ENCODE results near the gene MATCAP1.
A peak's percentile ranks its signal among the peaks of the same experiment; 100 is the strongest.

Gene MATCAP1

DNA sequence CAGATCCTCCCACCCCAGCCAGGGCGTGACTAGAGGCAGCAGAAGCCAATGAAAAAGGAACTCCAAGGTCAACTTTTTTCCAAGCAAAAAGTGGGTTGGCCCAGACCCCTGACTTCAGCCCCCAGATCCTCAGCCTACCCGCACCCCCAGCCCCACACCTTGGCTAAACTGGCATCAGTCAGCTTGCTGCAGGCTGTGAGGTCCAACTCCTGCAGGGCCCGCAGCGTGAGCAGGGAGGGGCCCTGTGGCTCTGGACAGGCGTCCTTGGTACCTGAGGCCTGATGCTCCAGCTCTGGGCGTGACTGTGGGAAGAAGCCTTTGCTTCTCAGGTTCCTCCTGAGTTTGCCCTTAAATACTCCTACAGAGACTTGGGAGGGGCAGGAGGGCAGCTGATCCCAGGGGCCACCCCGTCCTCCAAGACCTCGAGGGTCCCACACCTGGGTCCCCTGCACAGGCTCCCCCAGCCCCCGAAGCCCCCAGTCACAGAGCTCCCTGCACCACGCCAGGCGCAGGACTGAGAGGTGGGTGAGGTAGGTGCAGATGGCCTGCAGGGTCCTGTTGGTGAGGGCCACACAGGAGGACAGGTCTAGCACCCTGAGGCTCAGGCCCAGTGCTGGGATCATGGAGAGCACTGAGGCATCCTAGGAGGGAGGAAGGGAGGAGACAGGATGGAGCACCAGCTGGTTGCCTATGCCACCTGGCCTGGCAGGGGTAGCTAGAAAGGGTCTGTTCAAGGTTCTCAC lies 24.6 kb upstream of the MATCAP1 start:
- DNase-seq (ENCODE audit: low read depth in 2 of 2, low spot score in 1 of 2): no peak

DNA sequence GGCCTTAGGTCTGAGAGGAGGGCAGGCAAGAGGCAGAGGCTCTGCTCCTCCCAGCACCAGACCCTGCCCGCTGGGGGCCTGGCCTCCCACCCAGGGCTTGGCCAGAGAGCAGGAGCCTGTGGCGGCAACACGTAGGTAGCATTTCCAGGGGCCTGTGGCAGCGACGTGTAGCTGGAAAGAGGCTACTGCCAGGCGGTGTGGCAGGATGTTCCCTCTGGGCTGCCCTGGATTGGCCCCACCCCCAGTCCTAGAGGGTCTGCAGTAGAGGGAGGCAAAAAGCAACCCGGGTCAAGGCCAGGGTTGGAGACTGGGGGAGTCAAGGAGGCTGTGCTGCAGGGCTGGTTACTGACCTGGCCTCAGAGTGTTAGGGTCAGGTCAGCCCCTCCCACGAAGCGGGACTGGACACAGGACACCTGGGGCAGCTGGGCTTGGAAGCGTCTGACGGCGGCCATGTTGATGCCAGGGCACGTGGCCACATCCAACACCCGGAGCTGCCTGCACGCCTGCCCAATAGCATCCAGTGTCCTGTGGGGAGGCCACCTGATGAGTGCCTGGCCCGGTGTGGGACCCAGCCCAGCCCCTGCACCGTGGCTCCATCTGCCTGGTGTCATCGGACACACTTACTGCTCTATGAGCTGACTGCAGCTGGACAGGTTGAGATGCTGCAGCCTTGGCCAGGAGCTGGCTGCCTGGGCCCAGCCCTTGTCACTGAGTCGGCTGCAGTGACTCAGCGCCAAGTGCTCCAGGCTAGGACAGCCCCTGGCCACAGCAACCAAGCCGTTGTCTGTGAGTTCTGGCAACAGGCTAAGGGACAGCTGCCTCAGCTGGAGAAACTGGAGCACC lies 23.7 kb upstream of the MATCAP1 start:
- DNase-seq (ENCODE audit: low read depth in 2 of 2, low spot score in 1 of 2): no peak

DNA sequence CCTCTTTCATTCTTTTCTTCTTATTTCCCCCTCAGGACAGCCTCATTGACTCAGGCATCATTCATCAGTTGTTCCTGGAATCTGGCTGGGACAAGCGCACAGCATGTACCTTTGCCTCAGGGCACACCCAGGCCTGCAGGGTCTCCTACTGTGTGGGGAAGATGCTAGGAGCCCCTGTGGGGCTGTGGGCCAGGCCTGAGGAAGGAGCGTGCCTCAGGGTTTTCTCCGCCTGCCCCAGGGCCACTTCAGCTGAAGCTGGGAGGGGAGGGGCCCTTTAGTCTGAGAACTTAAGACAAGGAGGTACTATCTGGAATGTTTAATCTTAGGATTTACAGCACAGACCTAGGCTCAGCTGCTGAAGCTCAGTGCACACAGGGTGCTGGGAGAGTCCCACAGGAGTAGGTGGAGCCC lies 23.1 kb upstream of the MATCAP1 start:
- no peak for DNase-seq (ENCODE audit: low read depth in 2 of 2, low spot score in 1 of 2)

DNA sequence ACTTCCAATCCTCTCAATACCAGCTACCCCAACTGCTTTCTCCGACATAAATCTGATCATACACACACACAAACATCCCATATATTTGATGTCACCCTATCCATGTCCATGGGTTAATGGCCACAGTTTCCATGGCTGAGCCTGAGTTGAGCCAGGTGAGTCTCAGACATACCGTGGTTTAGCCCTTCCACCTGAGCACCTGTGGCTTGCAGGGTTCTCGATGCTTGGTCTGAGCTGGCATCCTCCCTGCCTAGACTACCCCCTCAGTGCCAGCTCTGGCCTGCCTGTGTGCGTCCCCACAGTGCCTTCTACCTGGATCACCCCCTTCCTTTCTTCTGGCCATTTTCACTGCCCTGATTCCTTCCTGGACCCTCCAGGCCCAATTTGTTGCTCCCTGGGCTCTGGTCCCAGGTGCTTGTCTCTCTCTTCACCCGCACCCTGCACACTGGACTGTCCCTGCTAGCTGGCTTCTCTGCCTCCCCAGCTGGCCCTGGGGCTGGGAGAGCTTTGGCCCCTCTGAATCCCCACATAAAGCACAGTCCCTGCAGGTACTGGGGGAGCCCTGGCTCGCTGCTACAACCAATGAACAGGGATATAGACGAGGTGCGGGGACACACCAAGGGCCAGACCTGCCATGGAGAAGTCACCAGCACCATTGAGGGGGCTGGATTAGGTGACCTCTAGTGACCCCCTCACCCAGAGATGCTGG lies 22.5 kb upstream of the MATCAP1 start:
- no peak for DNase-seq (ENCODE audit: low read depth in 2 of 2, low spot score in 1 of 2)

DNA sequence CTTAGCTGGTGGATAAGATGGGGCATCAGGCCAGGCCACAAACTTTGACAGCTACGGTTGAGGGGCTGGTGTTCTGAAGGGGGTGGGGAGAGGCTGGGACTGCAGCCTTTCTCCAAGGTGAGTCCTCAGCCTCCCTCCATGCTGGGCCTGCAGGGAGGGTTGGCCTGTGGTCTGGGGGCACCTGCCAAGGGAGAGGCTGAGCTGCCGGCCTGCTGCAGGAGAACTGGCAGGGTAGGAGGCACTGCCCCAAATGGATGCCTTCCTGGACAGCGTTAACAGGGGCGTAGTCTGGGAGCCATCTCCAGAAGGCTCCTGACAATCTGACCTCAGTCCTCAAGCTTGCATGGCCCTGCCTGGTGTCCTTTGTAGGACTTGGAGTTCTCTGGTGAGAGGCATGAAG lies 20.3 kb upstream of the MATCAP1 start:
- DNase-seq (ENCODE audit: low read depth in 2 of 2, low spot score in 1 of 2): no peak

DNA sequence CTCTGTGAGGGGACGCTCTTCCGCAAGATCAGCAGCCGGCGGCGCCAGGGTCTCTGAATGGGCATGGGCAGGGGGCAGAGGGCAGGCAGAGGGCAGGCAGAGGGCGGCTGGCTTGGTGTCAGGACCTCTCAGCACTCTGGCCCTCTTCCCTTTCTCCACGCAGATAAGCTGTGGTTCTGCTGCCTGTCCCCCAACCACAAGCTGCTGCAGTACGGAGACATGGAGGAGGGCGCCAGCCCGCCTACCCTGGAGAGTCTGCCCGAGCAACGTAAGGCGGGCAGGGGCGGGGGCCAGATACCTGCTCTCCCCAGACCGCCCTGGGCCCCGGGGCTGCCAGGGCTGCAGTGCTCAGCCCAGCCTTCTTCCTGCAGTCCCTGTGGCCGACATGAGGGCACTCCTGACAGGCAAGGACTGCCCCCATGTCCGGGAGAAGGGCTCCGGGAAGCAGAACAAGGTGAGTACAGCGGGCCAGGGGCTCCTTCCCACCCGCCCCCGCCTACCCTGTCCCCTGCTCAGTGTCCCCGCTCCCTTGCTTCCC lies 19.3 kb upstream of the MATCAP1 start:
- DNase-seq (ENCODE audit: low read depth in 2 of 2, low spot score in 1 of 2): no peak

DNA sequence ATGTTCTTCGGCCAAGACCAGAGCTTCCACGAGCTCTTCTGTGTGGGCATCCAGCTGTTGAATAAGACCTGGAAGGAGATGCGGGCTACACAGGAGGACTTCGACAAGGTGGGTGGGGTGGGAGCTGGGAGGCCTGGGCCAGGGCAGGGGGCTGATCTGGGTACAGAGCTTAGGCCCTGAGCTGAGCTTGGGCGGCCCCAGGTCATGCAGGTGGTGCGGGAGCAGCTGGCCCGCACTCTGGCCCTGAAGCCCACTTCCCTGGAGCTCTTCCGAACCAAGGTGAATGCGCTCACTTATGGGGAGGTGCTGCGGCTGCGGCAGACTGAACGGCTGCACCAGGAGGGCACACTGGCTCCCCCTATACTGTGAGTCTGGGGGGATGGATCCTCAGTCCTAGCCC lies 18.7 kb upstream of the MATCAP1 start:
- no peak for DNase-seq (ENCODE audit: low read depth in 2 of 2, low spot score in 1 of 2)

DNA sequence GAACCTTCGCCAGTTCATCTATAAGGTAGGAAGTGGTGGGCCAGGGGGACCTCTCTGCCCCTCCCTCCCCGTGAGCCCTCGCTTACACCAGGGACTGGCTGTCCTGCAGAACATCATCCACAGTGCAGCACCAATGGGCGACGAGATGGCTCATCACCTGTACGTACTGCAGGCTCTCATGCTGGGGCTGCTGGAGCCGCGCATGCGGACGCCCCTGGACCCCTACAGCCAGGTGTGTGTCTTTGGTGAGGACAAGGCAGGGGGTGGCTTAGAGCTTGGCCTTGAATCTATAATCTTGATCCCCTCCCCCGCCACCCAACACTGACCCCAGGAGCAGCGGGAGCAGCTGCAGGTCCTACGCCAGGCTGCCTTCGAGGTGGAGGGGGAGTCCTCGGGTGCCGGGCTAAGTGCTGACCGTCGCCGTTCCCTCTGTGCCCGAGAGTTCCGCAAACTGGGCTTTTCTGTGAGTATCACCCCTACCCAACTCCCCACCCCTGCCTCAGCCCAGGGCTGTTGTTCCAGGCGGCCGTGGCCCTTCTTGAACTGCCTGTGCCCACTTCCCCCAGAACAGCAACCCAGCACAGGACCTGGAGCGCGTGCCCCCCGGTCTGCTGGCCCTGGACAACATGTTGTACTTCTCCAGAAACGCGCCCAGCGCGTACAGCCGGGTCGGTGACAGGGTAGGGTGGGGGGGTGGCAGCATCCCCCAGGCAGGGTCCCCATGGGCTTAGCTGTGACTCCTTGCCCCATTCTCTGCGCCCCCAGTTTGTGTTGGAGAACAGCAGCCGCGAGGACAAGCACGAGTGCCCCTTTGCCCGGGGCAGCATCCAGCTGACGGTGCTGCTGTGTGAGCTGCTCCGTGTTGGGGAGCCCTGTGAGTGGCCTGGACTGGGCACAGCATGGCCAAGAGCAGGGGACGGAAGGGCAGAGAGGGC lies 17.9 kb upstream of the MATCAP1 start:
- DNase-seq (ENCODE audit: low read depth in 2 of 2, low spot score in 1 of 2): no peak

DNA sequence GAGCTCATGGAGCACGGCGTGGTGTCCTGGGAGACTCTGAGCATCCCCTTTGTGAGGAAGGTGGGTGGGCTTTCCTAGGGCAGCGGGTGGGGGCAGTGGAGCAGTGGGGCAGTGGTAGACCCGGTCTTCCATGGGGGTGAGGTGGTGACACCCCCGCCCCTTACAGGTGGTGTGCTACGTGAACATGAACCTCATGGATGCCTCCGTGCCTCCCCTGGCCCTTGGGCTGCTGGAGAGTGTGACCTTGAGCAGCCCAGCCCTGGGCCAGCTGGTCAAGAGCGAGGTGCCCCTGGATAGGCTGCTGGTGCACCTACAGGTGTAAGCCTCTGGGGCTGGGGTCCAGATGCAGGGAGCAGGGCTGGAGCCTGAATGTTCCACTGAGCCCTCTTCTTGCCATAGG lies 16.7 kb upstream of the MATCAP1 start:
- no peak for DNase-seq (ENCODE audit: low read depth in 2 of 2, low spot score in 1 of 2)

DNA sequence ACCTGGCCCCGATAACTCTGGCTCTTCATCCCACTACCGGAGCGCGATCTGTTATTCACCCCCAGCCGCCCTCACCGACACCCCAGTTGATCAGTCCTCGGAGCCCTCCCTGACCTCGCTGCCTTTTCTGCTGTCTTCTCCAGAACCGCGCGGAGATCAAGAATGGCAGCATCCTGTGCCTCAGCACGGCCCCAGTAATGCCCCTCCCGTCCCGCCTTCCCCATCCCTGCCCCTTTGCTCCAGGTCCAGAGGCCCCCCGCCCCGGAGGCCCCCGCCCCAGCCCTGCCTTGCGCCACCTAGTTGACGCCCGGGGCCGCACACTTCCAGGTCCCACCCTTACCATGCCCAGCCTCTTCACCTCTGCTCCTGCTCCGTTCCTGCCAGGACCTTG lies 16.0 kb upstream of the MATCAP1 start:
- DNase-seq (ENCODE audit: low read depth in 2 of 2, low spot score in 1 of 2): no peak

DNA sequence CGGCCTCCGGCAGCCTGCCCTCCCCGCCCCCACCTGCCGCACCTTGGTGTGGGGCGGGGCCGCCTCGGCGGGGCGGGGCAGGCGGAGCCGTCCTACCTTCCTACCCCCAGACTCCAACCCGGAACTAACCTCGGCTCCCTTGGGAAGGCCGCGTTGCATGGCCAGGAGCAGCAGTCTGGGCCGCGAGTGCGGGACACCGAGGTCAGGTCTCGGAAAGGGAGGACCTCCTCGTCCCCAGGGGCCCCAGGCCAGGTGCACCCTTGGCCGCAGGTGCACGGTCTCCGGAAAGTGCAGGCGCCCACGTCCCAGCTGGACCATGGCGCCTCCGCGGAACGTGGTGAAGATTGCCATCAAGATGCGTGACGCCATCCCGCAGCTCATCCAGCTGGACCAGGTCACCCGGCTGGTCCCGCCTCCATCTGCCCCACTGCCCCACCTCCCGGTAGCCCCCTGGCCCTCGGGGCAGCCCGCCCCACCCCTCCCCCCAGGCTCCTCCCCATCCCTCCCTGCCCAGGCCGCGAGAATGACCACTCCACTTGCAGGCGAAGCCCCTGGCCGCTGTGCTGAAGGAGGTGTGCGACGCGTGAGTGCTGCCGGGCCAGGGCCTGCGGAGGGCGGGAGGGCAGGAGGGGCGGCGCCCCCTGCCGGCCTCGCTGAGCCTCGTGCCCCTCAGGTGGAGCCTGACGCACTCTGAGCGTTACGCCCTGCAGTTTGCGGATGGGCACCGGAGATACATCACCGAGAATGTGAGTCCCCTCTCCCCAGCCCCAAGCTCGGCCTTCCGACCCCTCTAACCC lies 15.4 kb upstream of the MATCAP1 start, which contains the start of gene ELMO3:
ELMO3 (plus strand) TSS at position 121 of the 797 bp plus-strand sequence; CDS start at position 317, 196 bp downstream.
- no peak for DNase-seq (ENCODE audit: low read depth in 2 of 2, low spot score in 1 of 2)

DNA sequence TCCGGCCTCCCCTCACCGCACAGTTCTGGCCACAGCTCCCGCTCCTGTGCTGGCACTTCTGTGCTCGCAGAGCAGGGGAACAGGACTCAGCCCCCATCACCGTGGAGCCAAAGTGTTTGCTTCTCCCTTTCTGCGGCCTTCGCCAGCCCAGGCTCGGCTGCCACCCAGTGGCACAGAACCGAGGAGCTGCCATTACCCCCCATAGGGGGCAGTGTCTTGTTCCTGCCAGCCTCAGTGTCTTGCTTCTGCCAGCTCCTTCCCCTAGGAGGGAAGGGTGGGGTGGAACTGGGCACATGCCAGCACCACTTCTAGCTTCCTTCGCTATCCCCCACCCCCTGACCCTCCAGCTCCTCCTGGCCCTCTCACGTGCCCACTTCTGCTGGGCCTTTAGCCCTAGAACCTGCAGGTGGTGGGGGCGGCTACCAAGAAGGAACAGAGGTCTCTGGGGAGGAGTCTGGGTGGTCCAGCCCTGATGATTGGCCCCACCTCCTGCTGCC lies 14.5 kb upstream of the MATCAP1 start:
- no peak for DNase-seq (ENCODE audit: low read depth in 2 of 2, low spot score in 1 of 2)

DNA sequence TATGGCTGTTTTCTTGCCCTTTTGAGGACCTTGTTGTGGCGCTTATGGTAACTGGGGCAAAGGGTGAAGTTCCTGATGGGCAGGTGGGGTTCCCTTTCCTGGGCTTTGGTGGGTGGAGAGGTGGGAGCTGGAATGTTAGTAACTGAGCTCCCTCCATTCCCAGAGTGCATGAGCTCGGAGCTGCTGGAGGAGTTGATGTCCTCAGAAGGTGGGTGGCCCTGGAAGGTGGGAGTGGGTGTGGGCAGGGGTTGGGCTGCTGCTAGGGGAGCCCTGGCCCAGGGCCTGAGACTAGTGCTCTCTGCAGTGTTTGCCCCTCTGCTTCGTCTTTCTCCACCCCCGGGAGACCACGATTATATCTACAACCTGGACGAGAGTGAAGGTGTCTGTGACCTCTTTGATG lies 13.9 kb upstream of the MATCAP1 start:
- no peak for DNase-seq (ENCODE audit: low read depth in 2 of 2, low spot score in 1 of 2)

DNA sequence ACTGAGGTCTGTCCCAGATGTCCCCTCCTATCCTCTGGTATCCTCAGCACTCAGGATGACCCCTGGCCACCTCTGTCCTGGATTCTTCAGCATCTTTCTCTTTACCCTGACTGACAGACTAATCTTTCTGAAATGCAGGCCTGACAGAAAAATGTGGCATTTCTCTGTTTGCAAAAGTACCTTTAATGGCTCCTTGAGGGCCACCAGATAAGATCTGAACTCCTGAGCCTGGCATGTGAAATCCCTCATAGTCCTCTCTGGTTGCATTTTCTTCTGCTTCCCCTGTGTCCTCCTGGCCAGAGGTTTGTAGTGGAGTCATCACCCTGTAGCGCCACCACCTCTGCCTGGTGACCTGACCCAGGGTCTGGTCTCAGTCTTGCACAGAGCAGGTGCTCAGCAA lies 13.1 kb upstream of the MATCAP1 start:
- no peak for DNase-seq (ENCODE audit: low read depth in 2 of 2, low spot score in 1 of 2)

DNA sequence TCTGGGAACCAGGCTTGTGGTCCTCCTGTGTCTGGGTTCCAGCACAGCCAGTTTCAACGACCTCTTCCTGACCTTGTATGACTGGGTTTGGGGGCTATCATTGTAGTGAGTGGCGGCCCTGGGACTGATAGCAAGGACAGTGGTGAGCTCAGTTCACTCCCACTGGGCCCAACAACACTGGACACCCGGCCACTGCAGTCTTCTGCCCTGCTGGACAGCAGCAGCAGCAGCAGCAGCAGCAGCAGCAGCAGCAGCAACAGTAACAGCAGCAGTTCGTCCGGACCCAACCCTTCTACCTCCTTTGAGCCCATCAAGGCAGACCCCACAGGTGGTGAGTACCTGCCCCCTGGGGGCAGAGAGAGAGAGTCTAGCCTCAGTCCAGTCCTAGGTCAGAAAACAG lies 11.9 kb upstream of the MATCAP1 start:
- no peak for DNase-seq (ENCODE audit: low read depth in 2 of 2, low spot score in 1 of 2)

DNA sequence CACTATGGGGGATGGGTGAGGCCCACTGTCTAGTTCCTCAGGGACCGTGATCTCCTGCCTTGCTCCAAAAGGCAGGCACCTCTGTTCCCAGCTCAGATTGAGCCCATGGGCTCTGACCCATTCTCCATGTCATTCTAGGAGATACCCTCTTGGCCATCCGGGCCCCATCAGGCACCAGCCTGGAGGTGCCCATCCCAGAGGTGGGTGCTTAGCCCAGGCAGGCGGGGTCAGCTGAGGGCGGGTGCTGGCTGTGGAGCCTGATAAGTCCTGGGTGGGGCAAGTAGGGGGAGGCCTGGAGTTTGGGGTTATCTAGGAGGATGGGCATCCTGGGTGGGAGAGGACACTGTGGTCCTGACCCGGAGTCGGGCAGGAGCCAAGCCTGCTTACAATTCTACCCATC lies 10.5 kb upstream of the MATCAP1 start:
- DNase-seq (ENCODE audit: low read depth in 2 of 2, low spot score in 1 of 2): no peak

DNA sequence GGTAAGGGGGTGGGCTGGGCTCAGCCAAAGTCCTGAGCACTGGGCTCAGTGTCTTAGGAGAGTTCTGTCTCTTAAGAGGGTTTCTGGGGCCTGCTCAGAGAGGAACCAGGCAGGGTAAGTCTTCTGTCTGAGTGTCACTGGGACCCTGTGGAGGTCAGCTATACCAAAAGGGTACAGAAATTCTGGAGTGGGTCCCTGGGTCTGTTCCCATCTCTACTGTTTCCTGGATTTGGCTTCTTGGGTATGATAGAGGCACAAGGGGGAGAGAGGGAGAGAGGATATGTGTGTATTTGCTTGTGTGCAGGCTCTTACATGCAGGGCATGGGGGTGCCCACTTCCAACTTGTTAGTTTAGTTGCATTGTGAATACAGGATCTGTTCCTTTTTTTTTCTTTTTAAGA lies 9.8 kb upstream of the MATCAP1 start:
- no peak for DNase-seq (ENCODE audit: low read depth in 2 of 2, low spot score in 1 of 2)

DNA sequence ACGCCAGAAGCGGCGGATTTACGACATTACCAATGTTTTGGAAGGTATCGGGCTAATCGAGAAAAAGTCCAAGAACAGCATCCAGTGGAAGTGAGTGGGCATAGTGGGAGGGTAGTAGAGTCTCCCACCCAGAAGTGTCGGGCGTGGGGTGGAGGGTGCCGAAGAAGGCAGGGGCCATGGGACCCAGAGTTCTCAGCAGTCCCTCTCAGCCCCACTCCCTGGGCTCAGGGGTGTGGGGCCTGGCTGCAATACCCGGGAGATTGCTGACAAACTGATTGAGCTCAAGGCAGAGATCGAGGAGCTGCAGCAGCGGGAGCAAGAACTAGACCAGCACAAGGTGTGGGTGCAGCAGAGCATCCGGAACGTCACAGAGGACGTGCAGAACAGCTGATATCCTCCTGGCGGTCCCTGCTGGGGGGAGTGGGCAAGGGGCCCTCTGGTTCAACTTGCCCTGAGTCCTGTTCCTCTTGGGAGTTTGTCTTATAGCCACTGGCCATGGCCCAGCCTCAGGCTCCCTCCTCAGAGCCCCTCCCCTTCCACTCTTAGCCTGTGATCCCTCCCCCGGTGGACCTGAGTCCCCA lies 9.1 kb upstream of the MATCAP1 start:
- no peak for DNase-seq (ENCODE audit: low read depth in 2 of 2, low spot score in 1 of 2)

DNA sequence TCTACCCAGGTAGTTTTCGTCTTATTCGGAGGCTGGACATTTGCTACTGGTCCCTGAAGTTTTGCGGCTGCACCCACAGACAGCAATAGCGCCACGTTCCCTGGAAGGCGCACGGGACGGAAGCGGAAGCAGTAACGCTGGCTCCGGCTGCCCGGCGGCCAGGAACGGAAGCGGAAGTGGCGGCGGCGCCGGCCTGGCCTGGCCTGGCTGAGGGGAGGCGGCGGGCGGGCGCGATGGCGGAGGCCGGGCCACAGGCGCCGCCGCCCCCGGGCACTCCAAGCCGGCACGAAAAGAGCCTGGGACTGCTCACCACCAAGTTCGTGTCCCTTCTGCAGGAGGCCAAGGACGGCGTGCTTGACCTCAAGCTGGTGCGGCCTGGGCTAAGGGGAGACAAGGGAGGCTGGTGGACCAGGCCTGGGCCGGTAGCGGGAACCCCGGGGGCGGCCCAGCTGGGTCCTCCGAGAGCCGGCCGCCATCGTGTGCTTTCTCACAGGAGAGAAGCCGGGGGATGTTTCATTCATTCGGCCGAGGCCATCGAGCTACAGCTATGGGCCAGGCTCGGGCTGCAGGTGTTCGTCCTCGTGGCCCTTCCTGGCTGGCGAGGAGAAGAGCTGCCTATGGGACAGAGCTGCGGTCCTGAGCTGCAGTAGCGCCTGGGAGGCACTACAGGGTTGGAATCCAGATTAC lies 8.4 kb upstream of the MATCAP1 start, which contains the start of gene E2F4:
E2F4 (plus strand) TSS at position 161 of the 687 bp plus-strand sequence; CDS start at position 234, 73 bp downstream.
- peak; percentile 65 to 76 for DNase-seq (ENCODE audit: low read depth in 2 of 2, low spot score in 1 of 2)
